Bone marrow (tissue), 2 donors: Measurements from ENCODE around the gene ZNF865.

Experiments
- DNase-seq, 2 donors: peaks; one replicate each; lab custom pipeline; 2025; lab: John Stamatoyannopoulos, UW

The ZNF865 gene

DNA sequence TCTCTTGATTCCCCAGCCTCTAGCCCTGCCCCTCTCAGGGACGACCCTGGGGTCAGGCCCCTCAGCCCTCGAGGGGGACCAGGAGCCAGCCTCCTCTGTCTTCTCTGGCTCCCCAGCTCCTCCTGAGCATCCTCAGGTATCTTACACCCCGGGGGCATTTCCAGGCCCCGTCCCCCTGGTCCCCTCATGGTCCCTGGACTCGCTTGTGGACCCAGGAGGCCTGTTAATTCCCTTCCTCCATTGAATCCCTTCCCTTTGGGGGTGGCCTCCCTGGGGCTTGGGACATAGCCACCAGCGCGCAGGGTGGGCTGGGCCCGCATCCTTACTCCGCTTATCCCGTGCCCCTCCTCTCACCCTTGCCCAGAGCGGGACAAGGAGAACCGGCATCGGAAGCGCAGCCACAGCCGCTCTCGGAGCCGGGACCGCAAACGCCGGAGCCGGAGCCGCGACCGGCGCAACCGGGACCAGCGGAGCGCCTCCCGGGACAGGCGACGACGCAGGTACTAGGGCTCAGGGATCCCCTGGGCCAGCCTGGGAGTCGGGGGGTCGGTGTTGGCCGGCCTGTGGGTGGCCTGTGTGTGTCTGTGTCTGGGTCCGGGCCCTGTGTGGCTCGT is 53.5 kb downstream of the ZNF865 start:
- no peak for DNase-seq

DNA sequence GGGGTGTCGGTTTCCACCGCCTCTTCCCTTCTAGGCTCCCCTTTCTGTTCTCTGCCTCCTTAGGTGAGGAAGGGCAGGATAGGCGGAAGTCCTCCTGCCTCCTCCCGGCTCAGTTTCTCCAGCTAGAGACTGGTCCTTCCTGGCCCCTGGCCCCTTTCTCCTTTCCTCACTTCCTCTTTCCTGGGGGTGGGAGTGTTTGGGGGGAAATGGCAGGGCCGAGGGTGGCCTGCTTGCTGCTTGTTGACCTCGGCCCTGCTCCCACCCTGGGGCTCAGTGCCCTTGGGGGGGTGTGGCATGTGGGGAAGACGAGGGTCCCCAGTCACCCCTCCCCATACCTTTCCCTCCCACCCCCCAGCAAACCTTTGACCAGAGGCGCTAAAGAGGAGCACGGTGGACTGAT is 54.4 kb downstream of the ZNF865 start:
- no peak for DNase-seq

GRCh38 chr19:55660404-55660803 is 55.0 kb downstream of the ZNF865 start:
- no peak for DNase-seq

DNA sequence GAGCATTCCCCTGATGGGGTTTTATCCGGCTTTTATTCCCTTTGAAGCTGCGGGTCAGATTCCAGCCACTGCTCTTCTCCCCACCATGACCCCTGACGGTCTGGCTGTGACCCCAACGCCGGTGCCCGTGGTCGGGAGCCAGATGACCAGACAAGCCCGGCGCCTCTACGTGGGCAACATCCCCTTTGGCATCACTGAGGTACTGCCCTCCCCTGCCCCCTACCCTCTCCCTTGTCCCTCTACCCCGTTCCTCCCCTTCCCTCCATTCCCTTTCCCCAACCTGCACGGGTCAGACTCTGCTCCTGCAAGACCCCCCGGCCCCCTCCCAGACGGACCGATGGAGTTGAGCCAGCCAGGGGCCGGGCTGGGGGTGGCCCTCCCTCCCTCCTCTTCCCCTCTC is 55.5 kb downstream of the ZNF865 start:
- no peak for DNase-seq

GRCh38 chr19:55661826-55662225 is 56.4 kb downstream of the ZNF865 start:
- no peak for DNase-seq

GRCh38 chr19:55663846-55664536 is 58.5 kb downstream of the ZNF865 start:
- DNase-seq = no peak

GRCh38 chr19:55666343-55667005 is 61.0 kb downstream of the ZNF865 start:
- DNase-seq = no peak
